GM11168 (cell line): ENCODE results near the gene TPK1.

Source experiments
- in situ Hi-C: fragments of 300-500 bp; cut with MboI; formaldehyde crosslinking; loops from one replicate; pipeline ENCODE4 v1.12.0; 2022; ENCODE audit warnings: low sequenced_read_pairs; ENCODE audit not compliant: unreplicated experiment

Gene TPK1

DNA sequence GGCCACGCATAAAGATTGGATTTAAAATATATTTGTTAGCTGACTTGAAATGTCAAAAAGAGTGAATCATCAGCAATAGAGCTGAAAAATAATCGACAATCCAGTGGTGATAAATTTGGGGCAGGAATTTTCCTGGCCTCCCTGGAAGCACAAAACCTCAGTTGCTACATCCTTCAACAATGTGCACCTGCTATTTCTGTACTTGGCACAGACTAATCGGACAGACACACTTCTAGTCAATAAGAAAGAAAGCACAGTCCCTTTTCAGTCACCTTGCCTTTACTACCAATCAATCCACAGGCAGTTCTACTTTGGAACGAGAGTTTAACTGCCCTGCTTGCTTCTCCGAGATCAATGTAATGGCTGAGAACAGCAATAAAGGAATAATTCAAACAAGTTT, 335.6 kb downstream of the TPK1 start:
- in situ Hi-C loops: no loop called here

- in situ Hi-C loops: no loop called here
These were observed 338.6 kb downstream of the TPK1 start for GRCh38 chr7:144497282-144497681.

GRCh38 chr7:144494355-144494754, 341.5 kb downstream of the TPK1 start:
- in situ Hi-C loops: no loop called here

DNA sequence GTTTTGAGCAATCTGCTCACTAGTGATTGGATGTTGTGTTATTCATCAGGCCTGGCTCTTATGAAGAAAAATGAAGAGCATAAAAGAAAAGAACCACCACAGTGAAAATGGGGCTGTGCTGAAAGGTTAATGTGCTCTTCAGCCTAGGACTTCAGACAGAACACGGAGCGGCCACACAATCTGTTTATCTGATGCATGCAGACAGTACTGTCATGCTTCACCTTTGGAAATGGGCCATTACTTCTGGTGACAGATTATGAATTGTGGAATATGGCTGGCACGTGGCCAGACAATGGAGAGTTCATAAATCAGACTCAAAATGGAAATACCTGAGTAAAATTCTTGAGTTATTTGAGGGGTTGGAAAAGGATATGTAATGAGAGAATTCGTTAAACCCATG, 346.3 kb downstream of the TPK1 start:
- in situ Hi-C loops: no loop called here

- in situ Hi-C loops: no loop called here
These were observed 346.9 kb downstream of the TPK1 start for GRCh38 chr7:144488977-144489376.

DNA sequence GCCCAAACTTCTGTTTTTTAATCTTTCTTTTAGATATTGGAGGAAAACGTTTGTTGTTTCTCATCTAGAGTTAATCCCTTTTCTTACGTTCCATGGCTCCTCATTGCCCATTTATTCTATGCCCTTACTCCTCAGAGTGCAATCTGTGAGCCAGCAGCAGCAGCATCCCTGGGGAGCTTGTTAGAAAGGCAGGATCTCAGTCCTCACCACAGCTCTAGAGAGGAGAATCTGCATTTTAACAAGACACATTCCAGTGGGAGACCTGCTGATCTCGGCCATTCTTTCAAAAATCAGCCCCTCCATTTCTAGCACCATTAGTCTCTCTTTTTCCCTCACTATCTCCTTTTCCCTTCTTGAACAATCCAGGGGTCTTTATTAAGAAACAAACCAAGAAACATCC, 348.0 kb downstream of the TPK1 start:
- in situ Hi-C loops: no loop called here

GRCh38 chr7:144484445-144484844, 351.4 kb downstream of the TPK1 start:
- in situ Hi-C loops: no loop called here

GRCh38 chr7:144483189-144483588, 352.7 kb downstream of the TPK1 start:
- in situ Hi-C loops: no loop called here

DNA sequence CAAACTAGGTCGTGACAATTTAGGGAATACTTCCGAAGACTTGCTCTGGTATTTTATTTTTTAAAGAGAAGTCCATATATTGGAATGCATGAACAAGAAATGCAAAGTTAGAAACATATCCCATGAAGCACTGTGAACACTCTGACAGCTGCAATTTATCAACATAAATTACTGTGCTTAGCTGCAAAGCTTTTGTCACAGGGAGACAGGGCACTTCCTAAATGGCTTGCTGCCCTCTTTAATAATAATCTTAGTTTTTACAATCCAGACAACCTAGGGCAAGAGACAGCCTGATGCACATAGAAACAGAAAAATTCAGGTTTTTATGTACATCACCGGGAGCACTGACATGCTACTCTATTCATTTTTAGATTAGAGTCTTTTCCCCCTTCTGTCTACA, 354.0 kb downstream of the TPK1 start:
- in situ Hi-C loops: no loop called here

DNA sequence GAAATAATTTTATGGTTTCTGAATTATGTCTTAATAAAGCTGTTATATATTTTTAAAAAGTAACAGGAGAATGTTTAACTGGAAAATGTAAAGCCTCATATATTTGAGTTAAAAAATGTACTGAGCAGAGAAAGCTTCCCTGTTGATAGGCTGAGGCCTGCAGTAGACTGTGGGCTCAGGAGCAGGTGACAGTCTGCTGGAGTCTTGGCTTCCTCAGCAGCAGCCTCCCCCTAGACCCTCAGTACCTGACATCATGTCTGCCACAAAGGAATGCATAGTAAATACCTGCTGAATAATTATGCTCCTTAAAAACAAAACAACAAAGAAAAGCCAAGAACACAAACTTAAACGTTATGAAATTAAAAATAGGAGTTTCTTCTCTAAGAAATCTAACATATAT, 358.5 kb downstream of the TPK1 start:
- in situ Hi-C loops: no loop called here

GRCh38 chr7:144474800-144475615, 360.8 kb downstream of the TPK1 start:
- in situ Hi-C loops: no loop called here

GRCh38 chr7:144474363-144474762, 361.5 kb downstream of the TPK1 start:
- in situ Hi-C loops: no loop called here

DNA sequence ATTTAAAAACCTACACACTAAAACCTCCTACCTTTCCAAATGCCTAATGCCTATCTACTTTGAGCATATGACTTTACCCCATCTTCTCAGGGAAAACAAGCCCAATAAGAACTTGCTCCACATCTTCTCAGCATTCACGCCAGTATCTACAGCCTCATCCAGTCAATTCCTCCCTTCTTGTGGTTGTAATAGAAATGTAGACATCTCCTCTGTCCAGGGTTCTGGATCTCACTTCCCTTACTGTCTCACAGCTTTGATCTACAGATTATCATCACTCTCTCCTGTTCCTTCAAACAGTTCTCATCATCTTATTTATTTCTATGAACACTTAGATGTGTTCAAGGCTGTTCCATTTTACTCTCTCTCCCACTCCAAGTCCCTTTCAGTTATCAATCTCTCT, 361.9 kb downstream of the TPK1 start:
- in situ Hi-C loops: no loop called here

- in situ Hi-C loops: no loop called here
These were observed 365.8 kb downstream of the TPK1 start for GRCh38 chr7:144470078-144470477.

- in situ Hi-C loops: no loop called here
These were observed 366.7 kb downstream of the TPK1 start for GRCh38 chr7:144468990-144469732.

DNA sequence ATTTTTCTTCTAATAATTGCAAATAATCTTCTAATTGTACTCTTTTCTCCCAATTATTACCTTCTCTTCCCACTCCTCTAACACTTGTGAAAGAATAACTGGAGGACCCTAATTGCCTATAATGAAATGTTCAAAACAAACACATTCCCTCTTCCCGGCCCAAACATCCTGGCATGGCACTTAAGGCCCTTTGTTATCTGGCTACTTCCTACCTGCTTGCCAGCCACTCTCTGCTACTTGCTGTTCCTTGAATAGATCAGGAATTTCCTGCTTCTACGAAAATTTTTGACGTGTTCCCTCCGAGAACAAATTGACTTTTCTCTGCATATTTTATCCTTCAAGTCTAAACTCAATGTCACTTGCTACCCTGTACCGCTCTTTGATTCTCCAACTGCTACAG, 376.2 kb downstream of the TPK1 start:
- in situ Hi-C loops: no loop called here

- in situ Hi-C loops: no loop called here
These were observed 380.8 kb downstream of the TPK1 start for GRCh38 chr7:144455040-144455404.

- in situ Hi-C loops: no loop called here
These were observed 381.4 kb downstream of the TPK1 start for GRCh38 chr7:144454256-144455039.

DNA sequence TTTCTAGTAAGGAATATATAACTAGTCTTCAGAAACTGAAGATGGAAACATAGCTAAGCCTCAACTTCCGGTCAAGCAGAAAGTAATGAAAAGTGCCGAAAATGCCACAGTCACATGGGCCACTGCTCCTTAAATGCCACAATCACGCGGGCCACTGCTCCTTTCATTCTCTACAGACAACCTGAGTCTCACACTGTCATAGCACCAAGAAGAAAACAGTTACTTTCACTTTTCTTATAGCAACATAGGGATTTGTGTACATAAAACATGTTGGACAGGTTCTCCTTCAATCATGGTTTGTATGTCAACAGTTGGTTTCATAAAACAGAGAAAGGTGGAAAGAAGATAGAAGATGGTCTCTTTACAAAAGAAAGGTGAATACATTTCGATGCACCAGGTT, 383.8 kb downstream of the TPK1 start:
- in situ Hi-C loops: no loop called here

DNA sequence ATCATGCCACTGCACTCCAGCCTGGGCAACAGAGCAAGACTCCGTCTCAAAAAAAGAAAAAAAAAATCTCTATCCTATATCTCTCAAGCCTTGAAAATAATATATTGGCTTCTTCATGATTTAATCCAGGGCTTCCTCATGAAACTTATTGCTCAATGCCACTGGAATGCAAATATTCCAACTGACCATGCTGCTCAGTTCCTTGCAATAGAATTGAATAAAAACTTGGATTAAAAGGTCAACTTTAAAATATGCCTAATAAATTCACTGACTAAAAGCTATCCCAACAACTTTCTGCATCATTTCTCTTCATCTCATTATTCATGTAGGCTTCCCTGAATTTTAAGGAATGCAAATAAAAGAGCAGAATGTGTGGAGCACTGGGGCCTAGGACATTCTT, 390.3 kb downstream of the TPK1 start:
- in situ Hi-C loops: no loop called here

DNA sequence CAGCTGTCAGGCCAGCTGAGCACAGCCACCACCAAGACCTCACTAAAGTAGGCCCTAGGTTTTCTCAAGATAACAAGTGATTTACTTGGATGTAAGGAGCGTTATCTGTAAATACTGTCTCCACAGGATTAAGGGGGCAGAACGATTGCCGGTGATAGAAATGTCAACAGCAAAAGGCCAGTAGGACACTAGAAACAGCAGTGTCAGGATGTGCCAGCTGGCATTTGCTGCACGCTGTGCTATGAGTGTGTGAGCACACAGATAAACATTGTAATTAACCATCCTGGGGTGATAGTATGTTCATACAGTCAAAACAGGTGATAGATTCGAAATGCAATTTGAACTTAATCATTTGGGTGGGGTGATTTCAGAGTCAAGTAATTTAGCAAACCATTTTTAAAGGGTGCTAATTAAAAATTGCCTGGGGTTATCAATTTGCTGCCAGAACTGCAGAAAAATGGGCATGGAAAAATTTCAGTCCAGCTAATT, 396.1 kb downstream of the TPK1 start:
- in situ Hi-C loops: no loop called here
